Keratinocyte (primary cell): ENCODE measurements around the gene MDH2. TPM values are rescaled to one million over a fixed set of nuclear protein-coding genes. Genes with fewer than 3 reads are reported as not detected.

Source experiments
- DNase-seq: peaks from one replicate; pipeline ENCODE4 v3.0.0-alpha.2; 2011; ENCODE audit warnings: low read depth, missing footprints, low spot score
- FAIRE-seq: peaks from 2 replicates; lab custom pipeline; 2011; peaks lifted over from hg19 to GRCh38; lab: Jason Lieb, UNC
- H2AFZ ChIP-seq: 2 replicates; pipeline ENCODE4 v1.6.0; 2012; ENCODE audit warnings: low read length, control low read depth, inconsistent platforms; ENCODE audit not compliant: control insufficient read depth
- H3K27ac ChIP-seq: 2 replicates; pipeline ENCODE4 v1.5.1; 2011; ENCODE audit warnings: low read length; ENCODE audit not compliant: control insufficient read depth, insufficient read depth
- H3K27me3 ChIP-seq: 3 replicates; pipeline ENCODE4 v1.6.0; 2011; ENCODE audit warnings: low read length; ENCODE audit not compliant: control insufficient read depth, insufficient read depth; ENCODE audit errors: extremely low read depth
- H3K36me3 ChIP-seq, 2 experiments: 2 replicates in 1 of 2; 3 replicates in 1 of 2; pipeline ENCODE4 v1.5.1; 2011; ENCODE audit warnings: low read length in 2 of 2, mild to moderate bottlenecking in 1 of 2; ENCODE audit not compliant: control insufficient read depth in 2 of 2, insufficient read depth in 2 of 2; ENCODE audit errors: extremely low read depth in 1 of 2
- H3K4me1 ChIP-seq: 3 replicates; pipeline ENCODE4 v1.5.1; 2011; ENCODE audit warnings: low read length; ENCODE audit not compliant: control insufficient read depth, insufficient read depth; ENCODE audit errors: extremely low read depth
- H3K4me2 ChIP-seq: 3 replicates; pipeline ENCODE4 v1.6.0; 2011; ENCODE audit warnings: low read depth, low read length; ENCODE audit not compliant: control insufficient read depth, insufficient read depth; ENCODE audit errors: extremely low read depth
- H3K4me3 ChIP-seq, 3 experiments: fragments of 200-600 bp in 1 of 3; sonication (generic) in 1 of 3; 2 replicates in 2 of 3; 3 replicates in 1 of 3; pipeline ENCODE4 v1.5.1; 2011 to 2016; ENCODE audit warnings: low read length in 3 of 3, mild to moderate bottlenecking in 3 of 3, control low read depth in 2 of 3, inconsistent platforms in 1 of 3, low read depth in 1 of 3, mixed read lengths in 1 of 3, mixed run types in 1 of 3, moderate library complexity in 1 of 3; ENCODE audit not compliant: control insufficient read depth in 2 of 3, insufficient read depth in 2 of 3; ENCODE audit errors: extremely low read depth in 1 of 3
- H3K79me2 ChIP-seq: 2 replicates; pipeline ENCODE4 v1.6.0; 2012; ENCODE audit warnings: low read length; ENCODE audit not compliant: control insufficient read depth, insufficient read depth
- H3K9ac ChIP-seq: 3 replicates; pipeline ENCODE4 v1.6.0; 2011; ENCODE audit warnings: low read length; ENCODE audit not compliant: control insufficient read depth, insufficient read depth; ENCODE audit errors: extremely low read depth
- H3K9me1 ChIP-seq: 3 replicates; pipeline ENCODE4 v1.6.0; 2011; ENCODE audit warnings: low read length; ENCODE audit not compliant: control insufficient read depth, insufficient read depth; ENCODE audit errors: extremely low read depth
- H3K9me3 ChIP-seq: 2 replicates; pipeline ENCODE4 v1.5.1; 2012; ENCODE audit warnings: low read depth, low read length; ENCODE audit not compliant: control insufficient read depth
- H4K20me1 ChIP-seq: 3 replicates; pipeline ENCODE4 v1.6.0; 2011; ENCODE audit warnings: low read length; ENCODE audit not compliant: control insufficient read depth, insufficient read depth; ENCODE audit errors: extremely low read depth
- EZH2 ChIP-seq: IDR thresholded peaks from one replicate; pipeline ENCODE4 v1.6.1; 2012; ENCODE audit warnings: inconsistent platforms, mild to moderate bottlenecking, low read length, moderate library complexity
- dilution Hi-C: fragments of 300-500 bp; cut with MboI; formaldehyde crosslinking; loops from one replicate; pipeline ENCODE4 v1.7.0; 2020; ENCODE audit warnings: low sequenced_read_pairs; ENCODE audit not compliant: extremely low pct_ligation_motif_present
- polyA plus RNA-seq, 5 experiments: library from polyadenylated mRNA; depleted of rRNA in 3 of 5; stranded (reverse) in 3 of 5; stranded (forward) in 1 of 5; unstranded in 1 of 5; fragments of >200 nt; gene quantifications; 1 replicate in 1 of 5; 2 replicates in 3 of 5; 3 replicates in 1 of 5; pipeline versions ENCODE4 v1.2.1 to v1.2.3, GENCODE V29; 2011 to 2012; ENCODE audit warnings: missing spikeins in 2 of 5, low read depth in 1 of 5, low replicate concordance in 1 of 5
- TF ChIP-seq, protein P1 (sequence below), 3 experiments: IDR thresholded peaks in 1 of 3; conservative IDR thresholded peaks in 1 of 3; optimal IDR thresholded peaks in 1 of 3; 2 replicates in 2 of 3; 3 replicates in 1 of 3; pipeline versions ENCODE3 to v1.5.1; 2011; ENCODE audit warnings: low read length in 3 of 3, mild to moderate bottlenecking in 3 of 3, moderate library complexity in 2 of 3, control low read depth in 1 of 3, inconsistent platforms in 1 of 3; ENCODE audit not compliant: insufficient read depth in 2 of 3; ENCODE audit errors: extremely low read depth in 1 of 3

The MDH2 gene
- polyA plus RNA-seq, 1 donor (not counting 4 experiments of a cell fraction or from before 2014, with no cell fraction given): 156 TPM

GRCh38 chr7:76056241-76056640 is 8.3 kb downstream of the MDH2 start:
- H3K36me3 ChIP-seq: peaks cover 37 to 60% of the 10 kb centered on the region in 2 experiments
- H3K27me3 ChIP-seq: no peaks in the 10 kb centered on the region
- no peak overlapping the region for H3K9ac ChIP-seq
- no peak overlapping the region for H2AFZ ChIP-seq
- H3K4me3 ChIP-seq: no peak overlapping the region
- no peak overlapping the region for H3K4me2 ChIP-seq
- TF ChIP-seq EZH2: no peak
- TF ChIP-seq, protein P1, sequence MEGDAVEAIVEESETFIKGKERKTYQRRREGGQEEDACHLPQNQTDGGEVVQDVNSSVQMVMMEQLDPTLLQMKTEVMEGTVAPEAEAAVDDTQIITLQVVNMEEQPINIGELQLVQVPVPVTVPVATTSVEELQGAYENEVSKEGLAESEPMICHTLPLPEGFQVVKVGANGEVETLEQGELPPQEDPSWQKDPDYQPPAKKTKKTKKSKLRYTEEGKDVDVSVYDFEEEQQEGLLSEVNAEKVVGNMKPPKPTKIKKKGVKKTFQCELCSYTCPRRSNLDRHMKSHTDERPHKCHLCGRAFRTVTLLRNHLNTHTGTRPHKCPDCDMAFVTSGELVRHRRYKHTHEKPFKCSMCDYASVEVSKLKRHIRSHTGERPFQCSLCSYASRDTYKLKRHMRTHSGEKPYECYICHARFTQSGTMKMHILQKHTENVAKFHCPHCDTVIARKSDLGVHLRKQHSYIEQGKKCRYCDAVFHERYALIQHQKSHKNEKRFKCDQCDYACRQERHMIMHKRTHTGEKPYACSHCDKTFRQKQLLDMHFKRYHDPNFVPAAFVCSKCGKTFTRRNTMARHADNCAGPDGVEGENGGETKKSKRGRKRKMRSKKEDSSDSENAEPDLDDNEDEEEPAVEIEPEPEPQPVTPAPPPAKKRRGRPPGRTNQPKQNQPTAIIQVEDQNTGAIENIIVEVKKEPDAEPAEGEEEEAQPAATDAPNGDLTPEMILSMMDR (optimal IDR thresholded peaks at IDR 0.05 in 1 of 3, IDR thresholded peaks at IDR 0.05 in 1 of 3, conservative IDR thresholded peaks at IDR 0.05 in 1 of 3; ENCODE audit: extremely low read depth in 1 of 3, insufficient read depth in 2 of 3, low read length in 3 of 3): no peak
- DNase-seq: no peak
- peaks cover 54% of the 10 kb centered on the region for H3K79me2 ChIP-seq
- H3K9me3 ChIP-seq: no peaks in the 10 kb centered on the region
- H3K4me1 ChIP-seq: peaks cover 23% of the 10 kb centered on the region
- dilution Hi-C loops: no loop called here
- no peak for FAIRE-seq
- no peak overlapping the region for H3K27ac ChIP-seq
- peaks cover 30% of the 10 kb centered on the region for H4K20me1 ChIP-seq
- peaks cover 6% of the 10 kb centered on the region for H3K9me1 ChIP-seq

DNA sequence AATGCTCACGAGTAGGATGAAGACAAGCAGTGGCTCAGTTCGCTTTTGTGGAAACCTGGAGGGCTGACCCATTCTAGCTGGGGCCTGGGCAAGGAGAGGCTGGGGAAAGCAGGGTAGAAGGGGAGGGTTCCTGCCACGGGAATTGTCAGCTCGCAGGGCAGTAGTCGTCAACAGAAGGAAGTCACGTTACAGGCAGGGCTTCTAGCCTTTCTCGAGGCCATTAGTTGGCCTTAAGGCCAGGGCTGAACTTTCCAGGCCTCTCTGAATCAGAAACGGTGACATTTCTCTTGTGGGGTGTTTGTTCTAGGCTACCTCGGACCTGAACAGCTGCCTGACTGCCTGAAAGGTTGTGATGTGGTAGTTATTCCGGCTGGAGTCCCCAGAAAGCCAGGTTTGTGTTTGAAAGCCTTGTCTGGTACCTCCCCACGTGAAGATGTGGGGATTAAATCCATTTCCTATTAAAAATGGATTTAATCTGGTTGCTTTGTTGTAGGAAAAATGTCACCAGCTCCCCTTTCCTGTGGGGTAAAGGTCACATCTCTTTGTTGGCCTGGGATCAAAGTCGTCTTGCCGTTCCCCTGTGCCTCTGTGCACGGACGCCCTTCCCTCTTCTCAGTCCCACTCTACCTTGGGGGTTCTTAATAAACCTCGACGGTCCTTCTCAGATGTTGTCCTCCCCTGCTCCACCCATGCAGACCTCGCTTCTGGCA is 9.4 kb downstream of the MDH2 start:
- TF ChIP-seq, protein P1 (optimal IDR thresholded peaks at IDR 0.05 in 1 of 3, IDR thresholded peaks at IDR 0.05 in 1 of 3, conservative IDR thresholded peaks at IDR 0.05 in 1 of 3; ENCODE audit: extremely low read depth in 1 of 3, insufficient read depth in 2 of 3, low read length in 3 of 3): no peak
- TF ChIP-seq EZH2: no peak
- Histone ChIP-seq H3K9ac (no peak overlapping the region), H3K4me2 (no peak overlapping the region), H3K9me3 (no peaks in the 10 kb centered on the region), H3K79me2 (peaks cover 44% of the 10 kb centered on the region), H4K20me1 (peaks cover 26% of the 10 kb centered on the region), H3K27me3 (no peaks in the 10 kb centered on the region), H2AFZ (no peak overlapping the region), H3K27ac (no peak overlapping the region), H3K36me3 (peaks cover 45 to 65% of the 10 kb centered on the region in 2 experiments), H3K4me1 (peaks cover 23% of the 10 kb centered on the region), H3K9me1 (peaks cover 6% of the 10 kb centered on the region), H3K4me3 (no peak overlapping the region)
- dilution Hi-C loops: no loop called here
- DNase-seq: no peak
- no peak for FAIRE-seq
